ENCODE results near the gene ATP1A1.

The ATP1A1 gene

GRCh38 chr1:116434849-116435248 is 61.8 kb downstream of the ATP1A1 start:
- no peak for TF ChIP-seq TAF1 (IDR thresholded peaks at IDR 0.05; ENCODE audit: low read depth, low read length)
- no peak for TF ChIP-seq SPI1 (IDR thresholded peaks at IDR 0.05; ENCODE audit: low read depth, low read length)
- TF ChIP-seq POLR2AphosphoS5 (IDR thresholded peaks at IDR 0.05; ENCODE audit: low read depth, low read length) = no peak
- no peak for TF ChIP-seq POU2F2 (IDR thresholded peaks at IDR 0.05; ENCODE audit: low read depth, low read length)
- no peak for TF ChIP-seq POLR2A (IDR thresholded peaks at IDR 0.05; ENCODE audit: low read depth, low read length)
- no peak for TF ChIP-seq PAX5 (IDR thresholded peaks at IDR 0.05; ENCODE audit: insufficient read depth, low read length, severe bottlenecking)
- no peak for FAIRE-seq

GRCh38 chr1:116435806-116436610 is 63.0 kb downstream of the ATP1A1 start:
- no peak for DNase-seq (ENCODE audit: insufficient read length, low spot score)
- FAIRE-seq = no peak
- no peak for TF ChIP-seq TAF1 (IDR thresholded peaks at IDR 0.05; ENCODE audit: low read depth, low read length)
- no peak for TF ChIP-seq SPI1 (IDR thresholded peaks at IDR 0.05; ENCODE audit: low read depth, low read length)
- TF ChIP-seq POLR2A (IDR thresholded peaks at IDR 0.05; ENCODE audit: low read depth, low read length) = no peak
- TF ChIP-seq POLR2AphosphoS5 (IDR thresholded peaks at IDR 0.05; ENCODE audit: low read depth, low read length) = no peak
- TF ChIP-seq POU2F2 (IDR thresholded peaks at IDR 0.05; ENCODE audit: low read depth, low read length) = no peak
- TF ChIP-seq PAX5 (IDR thresholded peaks at IDR 0.05; ENCODE audit: insufficient read depth, low read length, severe bottlenecking) = no peak

More at GRCh38 chr1:116434849-116435248, 61.8 kb downstream of the ATP1A1 start:
- DNase-seq (ENCODE audit: insufficient read length, low spot score) = no peak

- DNase-seq (ENCODE audit: insufficient read length, low spot score) = no peak
- no peak for FAIRE-seq
- TF ChIP-seq TAF1 (IDR thresholded peaks at IDR 0.05; ENCODE audit: low read depth, low read length) = no peak
- TF ChIP-seq PAX5 (IDR thresholded peaks at IDR 0.05; ENCODE audit: insufficient read depth, low read length, severe bottlenecking) = no peak
- no peak for TF ChIP-seq POLR2A (IDR thresholded peaks at IDR 0.05; ENCODE audit: low read depth, low read length)
- no peak for TF ChIP-seq POU2F2 (IDR thresholded peaks at IDR 0.05; ENCODE audit: low read depth, low read length)
- no peak for TF ChIP-seq SPI1 (IDR thresholded peaks at IDR 0.05; ENCODE audit: low read depth, low read length)
- no peak for TF ChIP-seq POLR2AphosphoS5 (IDR thresholded peaks at IDR 0.05; ENCODE audit: low read depth, low read length)
These were observed 63.5 kb downstream of the ATP1A1 start for GRCh38 chr1:116436611-116436970.

GRCh38 chr1:116439701-116440100 is 66.7 kb downstream of the ATP1A1 start:
- TF ChIP-seq TAF1 (IDR thresholded peaks at IDR 0.05; ENCODE audit: low read depth, low read length) (no peak), POLR2AphosphoS5 (IDR thresholded peaks at IDR 0.05; ENCODE audit: low read depth, low read length) (no peak), SPI1 (IDR thresholded peaks at IDR 0.05; ENCODE audit: low read depth, low read length) (no peak), POU2F2 (IDR thresholded peaks at IDR 0.05; ENCODE audit: low read depth, low read length) (no peak), POLR2A (IDR thresholded peaks at IDR 0.05; ENCODE audit: low read depth, low read length) (no peak), PAX5 (IDR thresholded peaks at IDR 0.05; ENCODE audit: insufficient read depth, low read length, severe bottlenecking) (no peak)
- FAIRE-seq = no peak
- DNase-seq (ENCODE audit: insufficient read length, low spot score) = no peak

- TF ChIP-seq SPI1 (IDR thresholded peaks at IDR 0.05; ENCODE audit: low read depth, low read length) (no peak), POU2F2 (IDR thresholded peaks at IDR 0.05; ENCODE audit: low read depth, low read length) (no peak)
- DNase-seq (ENCODE audit: insufficient read length, low spot score) = no peak
- no peak for FAIRE-seq
These were observed 67.7 kb downstream of the ATP1A1 start for GRCh38 chr1:116440731-116441130.

- DNase-seq (ENCODE audit: insufficient read length, low spot score) (no peak), FAIRE-seq (no peak)
- TF ChIP-seq PAX5 (IDR thresholded peaks at IDR 0.05; ENCODE audit: insufficient read depth, low read length, severe bottlenecking) (no peak), TAF1 (IDR thresholded peaks at IDR 0.05; ENCODE audit: low read depth, low read length) (no peak), SPI1 (IDR thresholded peaks at IDR 0.05; ENCODE audit: low read depth, low read length) (no peak), POLR2A (IDR thresholded peaks at IDR 0.05; ENCODE audit: low read depth, low read length) (no peak), POLR2AphosphoS5 (IDR thresholded peaks at IDR 0.05; ENCODE audit: low read depth, low read length) (no peak), POU2F2 (IDR thresholded peaks at IDR 0.05; ENCODE audit: low read depth, low read length) (no peak)
These were observed 72.5 kb downstream of the ATP1A1 start for GRCh38 chr1:116445534-116445933.

GRCh38 chr1:116446686-116447085 is 73.6 kb downstream of the ATP1A1 start:
- DNase-seq (ENCODE audit: insufficient read length, low spot score) (no peak), FAIRE-seq (no peak)

GRCh38 chr1:116448785-116449385 is 75.8 kb downstream of the ATP1A1 start:
- no peak for DNase-seq (ENCODE audit: insufficient read length, low spot score)
- no peak for FAIRE-seq
- no peak for TF ChIP-seq POLR2A (IDR thresholded peaks at IDR 0.05; ENCODE audit: low read depth, low read length)
- TF ChIP-seq POLR2AphosphoS5 (IDR thresholded peaks at IDR 0.05; ENCODE audit: low read depth, low read length) = no peak
- no peak for TF ChIP-seq PAX5 (IDR thresholded peaks at IDR 0.05; ENCODE audit: insufficient read depth, low read length, severe bottlenecking)
- TF ChIP-seq TAF1 (IDR thresholded peaks at IDR 0.05; ENCODE audit: low read depth, low read length) = no peak
- TF ChIP-seq POU2F2 (IDR thresholded peaks at IDR 0.05; ENCODE audit: low read depth, low read length) = no peak
- TF ChIP-seq SPI1 (IDR thresholded peaks at IDR 0.05; ENCODE audit: low read depth, low read length) = no peak

More at GRCh38 chr1:116446686-116447085, 73.6 kb downstream of the ATP1A1 start:
- TF ChIP-seq POU2F2 (IDR thresholded peaks at IDR 0.05; ENCODE audit: low read depth, low read length) = no peak
- no peak for TF ChIP-seq PAX5 (IDR thresholded peaks at IDR 0.05; ENCODE audit: insufficient read depth, low read length, severe bottlenecking)
- no peak for TF ChIP-seq TAF1 (IDR thresholded peaks at IDR 0.05; ENCODE audit: low read depth, low read length)
- TF ChIP-seq SPI1 (IDR thresholded peaks at IDR 0.05; ENCODE audit: low read depth, low read length) = no peak
- no peak for TF ChIP-seq POLR2A (IDR thresholded peaks at IDR 0.05; ENCODE audit: low read depth, low read length)
- no peak for TF ChIP-seq POLR2AphosphoS5 (IDR thresholded peaks at IDR 0.05; ENCODE audit: low read depth, low read length)

- no peak for DNase-seq (ENCODE audit: insufficient read length, low spot score)
- TF ChIP-seq POU2F2 (IDR thresholded peaks at IDR 0.05; ENCODE audit: low read depth, low read length) = no peak
- no peak for TF ChIP-seq SPI1 (IDR thresholded peaks at IDR 0.05; ENCODE audit: low read depth, low read length)
- no peak for TF ChIP-seq POLR2A (IDR thresholded peaks at IDR 0.05; ENCODE audit: low read depth, low read length)
- no peak for TF ChIP-seq PAX5 (IDR thresholded peaks at IDR 0.05; ENCODE audit: insufficient read depth, low read length, severe bottlenecking)
- TF ChIP-seq TAF1 (IDR thresholded peaks at IDR 0.05; ENCODE audit: low read depth, low read length) = no peak
- TF ChIP-seq POLR2AphosphoS5 (IDR thresholded peaks at IDR 0.05; ENCODE audit: low read depth, low read length) = no peak
- no peak for FAIRE-seq
These were observed 76.5 kb downstream of the ATP1A1 start for GRCh38 chr1:116449578-116449977.
